SJCRH30 (cell line): ENCODE measurements around the gene ATP1B1. TPM values are rescaled to one million over a fixed set of nuclear protein-coding genes. Genes with fewer than 3 reads are reported as not detected.
"Not testable (repeated sequence)": the region's sequence is repeated elsewhere in the genome, so short reads cannot be mapped to it uniquely, and the experiment has no call there.

ENCODE experiments used
- DNase-seq, 2 experiments: peaks; one replicate each; pipeline ENCODE4 v3.0.0-alpha.2; 2015 to 2020
- H3K27ac ChIP-seq: fragments of 250-450 bp; sonication (Bioruptor Pico); 2 replicates; pipeline ENCODE4 v1.5.1; 2020; ENCODE audit warnings: mild to moderate bottlenecking, moderate library complexity
- H3K27me3 ChIP-seq: fragments of 250-450 bp; sonication (Bioruptor Pico); 2 replicates; pipeline ENCODE4 v1.5.1; 2020; ENCODE audit warnings: mild to moderate bottlenecking, moderate library complexity
- H3K36me3 ChIP-seq: fragments of 250-450 bp; sonication (Bioruptor Pico); 2 replicates; pipeline ENCODE4 v1.5.1; 2020; ENCODE audit warnings: mild to moderate bottlenecking, moderate library complexity
- H3K4me1 ChIP-seq: fragments of 250-450 bp; sonication (Bioruptor Pico); 2 replicates; pipeline ENCODE4 v1.5.1; 2020; ENCODE audit warnings: mild to moderate bottlenecking, moderate library complexity
- H3K4me3 ChIP-seq: fragments of 250-450 bp; sonication (Bioruptor Pico); 2 replicates; pipeline ENCODE4 v1.5.1; 2020; ENCODE audit warnings: mild to moderate bottlenecking, moderate library complexity
- H3K9me3 ChIP-seq: fragments of 250-450 bp; sonication (Bioruptor Pico); replicated peaks from 2 replicates; pipeline ENCODE4 v1.5.1; 2020; ENCODE audit warnings: mild to moderate bottlenecking, moderate library complexity
- total RNA-seq: library from RNA; depleted of rRNA; stranded (reverse); fragments of >200 nt; shearing (Covaris generic); gene quantifications from 2 replicates; pipeline ENCODE4 v1.2.3, GENCODE V29; 2014

The ATP1B1 gene
- total RNA-seq, 1 experiment from 2014 or later, result 19.7 TPM

- H3K4me3 ChIP-seq, result no peak overlapping the region
Measured at GRCh38 chr1:169151338-169151837, 44.9 kb downstream of the ATP1B1 start.

GRCh38 chr1:169155675-169156074 is 49.2 kb downstream of the ATP1B1 start:
- Histone ChIP-seq H3K9me3 (no peaks in the 10 kb centered on the region), H3K27me3 (no peaks in the 10 kb centered on the region), H3K4me1 (no peaks in the 10 kb centered on the region), H3K36me3 (no peaks in the 10 kb centered on the region), H3K4me3 (no peak overlapping the region), H3K27ac (no peak overlapping the region)
- no peak for DNase-seq

More at GRCh38 chr1:169151338-169151837, 44.9 kb downstream of the ATP1B1 start:
- no peak for DNase-seq
- no peaks in the 10 kb centered on the region for H3K36me3 ChIP-seq
- no peaks in the 10 kb centered on the region for H3K9me3 ChIP-seq
- no peaks in the 10 kb centered on the region for H3K4me1 ChIP-seq
- H3K27ac ChIP-seq, result no peak overlapping the region
- H3K27me3 ChIP-seq, result no peaks in the 10 kb centered on the region

- Histone ChIP-seq H3K4me3 (no peak overlapping the region), H3K27ac (no peak overlapping the region), H3K4me1 (no peaks in the 10 kb centered on the region), H3K36me3 (no peaks in the 10 kb centered on the region), H3K27me3 (no peaks in the 10 kb centered on the region), H3K9me3 (no peaks in the 10 kb centered on the region)
- DNase-seq, result no peak
Measured at GRCh38 chr1:169156580-169156979, 50.1 kb downstream of the ATP1B1 start.

- no peak overlapping the region for H3K4me3 ChIP-seq
- no peaks in the 10 kb centered on the region for H3K27me3 ChIP-seq
- no peak for DNase-seq
- H3K36me3 ChIP-seq, result no peaks in the 10 kb centered on the region
- no peaks in the 10 kb centered on the region for H3K4me1 ChIP-seq
- no peak overlapping the region for H3K27ac ChIP-seq
- H3K9me3 ChIP-seq, result no peaks in the 10 kb centered on the region
Measured at GRCh38 chr1:169160845-169161495, 54.5 kb downstream of the ATP1B1 start.

- Histone ChIP-seq H3K4me1 (no peaks in the 10 kb centered on the region), H3K27ac (no peak overlapping the region), H3K9me3 (no peaks in the 10 kb centered on the region), H3K36me3 (no peaks in the 10 kb centered on the region), H3K4me3 (no peak overlapping the region), H3K27me3 (no peaks in the 10 kb centered on the region)
- no peak for DNase-seq
Measured at GRCh38 chr1:169161496-169162194, 55.2 kb downstream of the ATP1B1 start.

GRCh38 chr1:169163059-169163458 is 56.6 kb downstream of the ATP1B1 start:
- Histone ChIP-seq H3K4me3 (no peak overlapping the region), H3K9me3 (no peaks in the 10 kb centered on the region), H3K36me3 (no peaks in the 10 kb centered on the region), H3K27ac (no peak overlapping the region), H3K4me1 (no peaks in the 10 kb centered on the region), H3K27me3 (no peaks in the 10 kb centered on the region)
- DNase-seq, result no peak

GRCh38 chr1:169175461-169175860 is 69.0 kb downstream of the ATP1B1 start:
- no peak overlapping the region for H3K4me3 ChIP-seq
- H3K36me3 ChIP-seq, result no peaks in the 10 kb centered on the region
- no peak overlapping the region for H3K27ac ChIP-seq
- H3K9me3 ChIP-seq, result no peaks in the 10 kb centered on the region
- DNase-seq, result no peak
- H3K4me1 ChIP-seq, result no peaks in the 10 kb centered on the region
- H3K27me3 ChIP-seq, result no peaks in the 10 kb centered on the region

- H3K4me3 ChIP-seq, H3K27ac ChIP-seq, H3K27me3 ChIP-seq, H3K36me3 ChIP-seq, DNase-seq, H3K9me3 ChIP-seq, H3K4me1 ChIP-seq: not testable (repeated sequence)
Measured at GRCh38 chr1:169179431-169179830, 72.9 kb downstream of the ATP1B1 start.

- Histone ChIP-seq H3K4me3 (no peak overlapping the region), H3K4me1 (no peaks in the 10 kb centered on the region), H3K36me3 (no peaks in the 10 kb centered on the region)
Measured at GRCh38 chr1:169180174-169180573, 73.7 kb downstream of the ATP1B1 start.

More at GRCh38 chr1:169180174-169180573, 73.7 kb downstream of the ATP1B1 start:
- no peaks in the 10 kb centered on the region for H3K27me3 ChIP-seq
- no peak overlapping the region for H3K27ac ChIP-seq
- H3K9me3 ChIP-seq, result no peaks in the 10 kb centered on the region
- no peak for DNase-seq
